ENCODE results near the gene RBMS3. TPM values are rescaled to one million over a fixed set of nuclear protein-coding genes. Genes with fewer than 3 reads are reported as not detected.
A peak's percentile ranks its signal among the peaks of the same experiment; 100 is the strongest.

Gene RBMS3
- total RNA-seq, 1 experiment from 2014 or later, result 0.42 TPM

GRCh38 chr3:29335438-29335837 is 54.6 kb downstream of the RBMS3 start:
- Histone ChIP-seq H3K9me2 (ENCODE audit: insufficient read depth) (no peaks in the 10 kb centered on the region), H3K4me2 (ENCODE audit: low read length) (peak overlapping the region; percentile 63), H3K9ac (ENCODE audit: low read length) (no peak overlapping the region), H3K79me2 (ENCODE audit: insufficient read depth, low read length) (no peaks in the 10 kb centered on the region), H3K4me3 (replicated peaks in 1 of 2; ENCODE audit: low read depth in 1 of 2, low read length in 2 of 2) (peak overlapping the region in 1 of 2 experiments; percentile 17; a peak in 2 of 4 replicates), H3K36me3 (ENCODE audit: control insufficient read depth in 1 of 2, insufficient read depth in 2 of 2, low read length in 2 of 2) (no peaks in the 10 kb centered on the region), H3K9me3 (ENCODE audit: control insufficient read depth in 1 of 2, insufficient read depth in 1 of 2, low read depth in 1 of 2, low read length in 2 of 2) (no peaks in the 10 kb centered on the region), H3K27me3 (ENCODE audit: insufficient read depth, low read length) (peaks cover 1% of the 10 kb centered on the region; the same call in 1 of the 2 replicates), H3K4me1 (ENCODE audit: control insufficient read depth in 1 of 2, insufficient read depth in 2 of 2, low read length in 2 of 2) (peaks cover 0 to 8% of the 10 kb centered on the region in 2 experiments; a peak in 1 of 4 replicates), H3K27ac (ENCODE audit: low read depth, low read length) (no peak overlapping the region), H4K20me1 (ENCODE audit: insufficient read depth) (no peaks in the 10 kb centered on the region), H2AFZ (ENCODE audit: low read depth, low read length, poor library complexity, severe bottlenecking) (peak overlapping the region; percentile 45)
- CTCF ChIA-PET, result no interaction called here
- POLR2A ChIA-PET, result no interaction called here
- peak; percentile 15 for DNase-seq (ENCODE audit: low read depth, low spot score)
- peak; percentile 82 for ATAC-seq
- no peak for TF ChIP-seq CEBPB (IDR thresholded peaks at IDR 0.05; ENCODE audit: low read depth)
- peak; percentile 33; the same call in 1 of the 2 replicates for TF ChIP-seq CBX3 (IDR thresholded peaks at IDR 0.05; ENCODE audit: low read depth)
- no peak for TF ChIP-seq TCF7L2 (IDR thresholded peaks at IDR 0.05; ENCODE audit: borderline replicate concordance, extremely low read depth, insufficient read depth, insufficient read length)
- no peak for TF ChIP-seq REST (IDR thresholded peaks at IDR 0.05; ENCODE audit: low read depth)
- RAD21 ChIA-PET (ENCODE audit: low non-redundant PET in 1 of 2, low total read pairs in 2 of 2, uncharacterized antibody in 2 of 2, unreplicated experiment in 2 of 2), result interaction anchor here in 1 of 2 experiments (0.7 kb wide), 1 partner anchor 429 kb away, joined by 3 read pairs; no protein-coding TSS in a partner anchor
- intact Hi-C loops (cut with micrococcal nuclease), result no loop called here
- no TSS peak for BruUV-seq (replicated peaks)

GRCh38 chr3:29335943-29336342 is 55.1 kb downstream of the RBMS3 start:
- no TSS peak for BruUV-seq (replicated peaks)
- POLR2A ChIA-PET, result no interaction called here
- ATAC-seq (no peak), DNase-seq (ENCODE audit: low read depth, low spot score) (no peak)
- RAD21 ChIA-PET (ENCODE audit: low non-redundant PET in 1 of 2, low total read pairs in 2 of 2, uncharacterized antibody in 2 of 2, unreplicated experiment in 2 of 2), result interaction anchor here in 1 of 2 experiments (0.7 kb wide), 1 partner anchor 428 kb away, joined by 3 read pairs; no protein-coding TSS in a partner anchor
- no peak overlapping the region for H3K27ac ChIP-seq (ENCODE audit: low read depth, low read length)
- H3K4me1 ChIP-seq (ENCODE audit: control insufficient read depth in 1 of 2, insufficient read depth in 2 of 2, low read length in 2 of 2), result peaks cover 0 to 8% of the 10 kb centered on the region in 2 experiments; a peak in 1 of 4 replicates
- H3K9me2 ChIP-seq (ENCODE audit: insufficient read depth), result no peaks in the 10 kb centered on the region
- intact Hi-C loops (cut with micrococcal nuclease), result no loop called here
- TF ChIP-seq CEBPB (IDR thresholded peaks at IDR 0.05; ENCODE audit: low read depth) (no peak), RAD21 (IDR thresholded peaks at IDR 0.05; ENCODE audit: low read depth) (no peak), ZBTB33 (IDR thresholded peaks at IDR 0.05; ENCODE audit: extremely low read depth, insufficient replicate concordance, low read length) (no peak), TCF7L2 (IDR thresholded peaks at IDR 0.05; ENCODE audit: borderline replicate concordance, extremely low read depth, insufficient read depth, insufficient read length) (no peak)
- peak overlapping the region in 1 of 2 experiments; percentile 17; a peak in 1 of 4 replicates for H3K4me3 ChIP-seq (replicated peaks in 1 of 2; ENCODE audit: low read depth in 1 of 2, low read length in 2 of 2)
- H3K79me2 ChIP-seq (ENCODE audit: insufficient read depth, low read length), result no peaks in the 10 kb centered on the region
- H3K36me3 ChIP-seq (ENCODE audit: control insufficient read depth in 1 of 2, insufficient read depth in 2 of 2, low read length in 2 of 2), result no peaks in the 10 kb centered on the region
- peaks cover 3% of the 10 kb centered on the region; the same call in 1 of the 2 replicates for H3K27me3 ChIP-seq (ENCODE audit: insufficient read depth, low read length)
- no peak overlapping the region for H3K9ac ChIP-seq (ENCODE audit: low read length)
- CTCF ChIA-PET, result no interaction called here
- peak overlapping the region; percentile 63 for H3K4me2 ChIP-seq (ENCODE audit: low read length)
- no peaks in the 10 kb centered on the region for H4K20me1 ChIP-seq (ENCODE audit: insufficient read depth)
- no peaks in the 10 kb centered on the region for H3K9me3 ChIP-seq (ENCODE audit: control insufficient read depth in 1 of 2, insufficient read depth in 1 of 2, low read depth in 1 of 2, low read length in 2 of 2)
- H2AFZ ChIP-seq (ENCODE audit: low read depth, low read length, poor library complexity, severe bottlenecking), result peak overlapping the region; percentile 45

All from HCT116 (cell line).